AG20443 (cell line): Measurements from ENCODE around the gene MYPN.
"Not testable (repeated sequence)": the region's sequence is repeated elsewhere in the genome, so short reads cannot be mapped to it uniquely, and the experiment has no call there.

Experiments used
- DNase-seq: peaks from one replicate; pipeline ENCODE4 v3.0.0; 2012; ENCODE audit warnings: low spot score, mixed read lengths

MYPN gene

GRCh38 chr10:68109331-68109730, at the start of gene MYPN:
Gene MYPN (plus strand): TSS chr10:68109488. CDS start chr10:68121439, 11,951 bp downstream.
- DNase-seq = no peak

DNA sequence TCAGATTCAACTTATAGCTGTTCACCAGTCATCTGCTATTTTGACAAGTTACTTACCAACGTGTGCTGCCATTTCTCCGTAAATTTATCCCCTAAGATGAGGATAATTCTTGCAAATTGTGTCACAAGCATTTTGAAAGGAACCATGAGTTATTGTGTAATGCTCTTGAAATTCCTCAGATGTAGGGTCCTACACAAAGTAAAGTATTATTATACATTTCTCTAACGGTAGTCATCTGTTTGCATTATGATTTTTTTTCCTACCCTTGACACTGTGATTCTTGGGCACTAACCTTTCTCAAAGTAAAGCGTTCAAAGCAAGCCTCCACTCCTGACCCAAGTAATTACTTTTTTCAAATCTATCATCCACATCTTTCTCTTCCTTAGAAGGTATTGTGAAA, 42.3 kb upstream of the MYPN start:
- DNase-seq = no peak

GRCh38 chr10:68067508-68067907, 41.8 kb upstream of the MYPN start:
- no peak for DNase-seq

DNA sequence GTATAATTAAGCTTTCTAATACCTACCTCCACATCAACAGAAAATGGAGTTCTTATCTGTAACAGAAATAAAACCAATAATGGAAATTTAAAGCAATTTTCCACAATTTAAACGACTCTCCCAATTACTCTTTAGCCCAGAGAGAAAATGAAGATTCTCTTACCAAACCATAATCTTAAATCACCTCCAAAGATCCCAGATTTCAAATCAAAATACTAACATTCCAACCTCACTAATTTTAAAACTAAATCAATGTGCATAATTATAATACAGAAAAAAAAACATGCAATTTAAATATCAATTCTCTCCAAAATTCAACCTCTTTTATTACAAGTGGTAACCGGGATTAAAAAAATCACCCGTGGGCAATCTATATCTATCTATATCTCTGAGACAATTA, 35.7 kb upstream of the MYPN start:
- DNase-seq = no peak

- DNase-seq = no peak
Measured at GRCh38 chr10:68074031-68074774, 35.1 kb upstream of the MYPN start.

DNA sequence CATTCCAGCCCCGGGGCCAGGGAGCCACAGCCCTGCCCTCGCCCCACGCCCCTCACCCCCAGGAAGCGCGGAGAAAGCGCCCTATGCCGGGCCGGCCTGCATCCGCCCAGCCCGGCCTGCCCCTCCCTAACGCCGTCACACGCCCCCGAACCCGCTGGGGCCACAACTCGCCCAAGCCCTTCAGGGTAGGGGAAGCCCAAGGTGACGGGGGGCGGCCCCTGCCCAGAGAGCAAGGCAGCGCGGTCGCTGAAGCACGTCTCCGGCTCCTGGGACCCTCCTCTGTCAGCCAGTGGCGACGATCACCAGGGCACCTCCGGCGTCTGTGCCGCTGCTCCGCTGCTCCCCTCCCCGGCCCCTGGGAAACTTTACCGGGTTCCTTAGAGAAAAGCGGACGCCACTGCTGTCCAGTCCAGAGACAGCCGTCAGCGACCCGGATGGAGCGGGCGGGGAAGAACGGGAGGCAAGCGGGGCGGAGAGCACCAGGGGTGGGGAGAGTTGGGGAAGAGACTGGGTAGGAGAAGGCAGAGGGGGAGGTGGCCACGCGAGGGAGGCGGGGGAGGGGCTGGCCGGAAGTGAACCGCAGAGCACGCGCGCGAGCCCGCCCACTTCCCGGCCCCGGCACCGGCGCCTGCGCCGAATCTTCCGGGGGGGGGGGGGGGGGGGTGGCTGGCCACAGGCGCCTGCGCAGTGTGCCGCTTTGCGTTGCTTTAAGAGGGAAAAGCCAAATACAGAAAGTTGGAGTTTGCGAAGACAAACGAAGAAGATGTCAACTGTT, 34.3 kb upstream of the MYPN start, which contains the start of gene HERC4:
Gene HERC4 (minus strand): TSS at position 509 of the 775 bp plus-strand sequence. CDS start 2,175 bp downstream, outside the sequence.
- peak; percentile 100 for DNase-seq

DNA sequence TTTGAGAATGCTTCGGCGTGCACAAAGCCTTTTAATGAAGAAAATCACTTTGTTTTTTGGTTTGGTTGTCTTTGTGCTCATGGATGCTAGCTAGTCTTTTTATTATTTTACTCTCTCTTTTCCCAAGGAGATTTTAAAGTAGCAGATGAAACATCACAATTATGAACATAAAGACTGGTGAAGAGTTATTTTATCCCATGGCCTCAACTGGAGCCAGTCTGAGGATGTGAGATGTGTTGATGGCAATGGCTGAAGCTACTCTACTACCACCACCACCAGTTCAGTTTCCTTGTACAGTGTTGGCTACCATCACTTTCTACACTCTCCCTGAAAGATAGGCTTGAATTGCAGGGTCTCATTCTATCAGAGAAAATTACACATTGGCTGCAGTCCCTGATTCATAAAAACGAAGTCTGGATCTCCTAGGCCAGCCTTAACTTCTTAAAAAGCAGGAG, 33.7 kb upstream of the MYPN start:
- DNase-seq = no peak

DNA sequence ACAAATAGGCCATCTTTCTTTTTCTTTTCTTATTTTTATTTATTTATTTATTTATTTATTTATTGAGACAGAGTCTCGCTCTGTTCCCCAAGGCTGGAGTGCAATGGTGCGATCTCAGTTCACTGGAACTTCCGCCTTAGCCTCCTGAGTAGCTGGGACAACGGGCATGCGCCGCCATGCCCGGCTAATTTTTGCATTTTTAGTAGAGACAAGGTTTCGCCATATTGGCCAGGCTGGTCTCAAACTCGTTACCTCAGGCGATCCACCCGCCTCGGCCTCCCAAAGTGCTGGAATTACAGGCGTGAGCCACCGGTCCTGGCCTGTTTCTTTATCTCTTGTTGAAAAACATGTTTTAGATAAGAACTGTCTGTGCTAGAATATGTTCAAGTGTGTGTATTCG, 33.2 kb upstream of the MYPN start:
- DNase-seq = not testable (repeated sequence)

GRCh38 chr10:68077026-68077425, 32.3 kb upstream of the MYPN start:
- no peak for DNase-seq

DNA sequence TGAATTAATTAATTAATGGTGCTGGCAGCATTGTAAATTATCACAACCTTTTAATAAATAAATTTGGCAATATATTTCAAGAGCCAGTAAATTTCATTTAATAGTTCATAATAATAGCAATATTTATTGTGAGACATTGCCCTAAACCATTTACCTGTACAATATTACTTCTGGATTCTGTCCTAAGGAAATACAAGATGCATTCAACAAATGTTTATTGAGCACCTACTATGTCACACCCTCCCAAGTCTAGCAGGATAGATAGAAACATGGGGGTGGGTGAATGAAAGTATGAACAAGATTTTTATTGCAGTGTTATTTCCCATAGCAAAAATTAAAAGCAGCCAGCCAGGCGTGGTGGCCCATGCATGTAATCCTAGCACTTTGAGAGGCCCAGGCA, 29.9 kb upstream of the MYPN start:
- no peak for DNase-seq

DNA sequence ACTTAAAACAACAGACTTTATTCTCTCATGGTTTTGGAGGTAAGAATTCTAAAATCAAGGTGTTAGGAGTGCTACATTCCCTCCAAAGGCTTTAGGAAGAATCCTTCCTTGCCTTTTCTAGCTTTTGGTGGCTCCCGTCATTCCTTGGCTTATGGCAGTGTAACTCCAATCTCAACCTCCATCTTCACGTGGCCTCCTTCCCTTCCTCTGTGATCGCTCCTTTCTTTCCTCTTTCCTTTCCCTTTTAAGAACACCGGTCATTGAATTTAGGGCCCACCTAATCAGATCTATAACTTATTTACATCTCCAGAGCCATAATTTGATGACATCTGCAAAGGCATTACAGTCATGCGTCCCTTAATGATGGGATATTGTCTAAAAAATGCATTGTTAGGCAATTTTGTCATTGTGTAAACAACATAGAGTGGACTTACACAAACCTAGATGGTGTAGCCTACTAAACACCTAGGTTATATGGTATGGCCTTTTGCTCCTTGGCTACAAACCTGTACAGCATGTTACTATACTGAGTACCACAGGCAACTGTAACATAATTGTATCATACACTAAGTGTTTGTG, 28.3 kb upstream of the MYPN start:
- DNase-seq = no peak

GRCh38 chr10:68081916-68082315, 27.4 kb upstream of the MYPN start:
- no peak for DNase-seq

GRCh38 chr10:68082872-68083271, 26.4 kb upstream of the MYPN start:
- peak; percentile 40 for DNase-seq

DNA sequence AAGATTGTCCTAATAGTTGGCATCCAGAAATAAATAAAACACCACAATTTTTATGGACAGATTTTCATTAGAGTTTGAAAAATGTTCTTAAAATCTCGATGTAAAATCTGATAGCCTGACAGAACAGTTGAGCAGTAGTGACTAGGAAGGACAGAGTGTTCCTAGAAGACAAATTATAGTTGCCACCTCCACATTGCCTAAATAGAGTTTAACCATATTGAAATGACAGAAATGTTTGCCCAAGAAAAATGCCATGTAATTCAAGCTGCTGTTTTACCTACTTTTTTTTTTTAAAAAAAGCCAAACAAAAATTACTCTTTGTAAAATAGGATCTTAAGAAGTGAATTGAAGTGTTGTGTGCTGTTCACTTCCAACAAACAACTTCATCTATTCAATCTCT, 25.3 kb upstream of the MYPN start:
- DNase-seq = no peak

DNA sequence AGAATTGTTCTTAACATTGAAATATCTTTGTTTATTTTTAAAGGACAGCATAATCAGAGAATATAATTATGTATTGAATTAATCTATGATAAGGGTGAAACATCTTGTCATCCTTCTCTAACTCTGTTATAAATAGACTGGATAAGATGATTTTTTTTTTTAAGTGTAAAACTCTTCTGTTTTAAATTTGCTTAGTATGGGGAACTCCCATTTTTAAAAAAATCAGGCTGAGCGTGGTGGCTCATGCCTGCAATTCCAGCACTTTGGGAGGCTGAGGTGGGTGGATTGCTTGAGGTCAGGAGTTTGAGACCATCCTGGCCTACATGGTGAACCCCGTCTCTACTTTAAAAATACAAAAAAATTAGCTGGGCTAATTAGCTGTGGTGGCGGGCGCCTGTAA, 24.8 kb upstream of the MYPN start:
- no peak for DNase-seq

DNA sequence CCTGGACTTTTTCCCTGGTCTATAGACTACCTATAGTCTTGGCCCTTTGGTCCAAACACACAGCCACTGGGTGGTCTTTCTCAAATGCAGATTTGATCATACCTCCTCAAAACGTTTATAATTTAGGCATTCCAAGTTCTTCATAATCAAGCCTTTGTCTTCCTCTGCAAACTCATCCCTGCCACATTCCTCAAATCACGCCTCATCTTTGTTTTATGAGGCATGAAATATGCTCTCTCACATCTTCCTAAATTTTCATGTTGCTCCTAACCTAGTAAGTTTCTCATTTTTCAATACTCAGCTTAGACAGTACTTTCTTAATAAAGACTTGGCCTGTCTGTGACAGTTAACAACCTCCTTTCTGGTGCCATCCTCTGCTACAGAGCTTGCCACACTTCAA, 23.3 kb upstream of the MYPN start:
- DNase-seq = no peak

GRCh38 chr10:68086910-68087684, 22.2 kb upstream of the MYPN start:
- no peak for DNase-seq

DNA sequence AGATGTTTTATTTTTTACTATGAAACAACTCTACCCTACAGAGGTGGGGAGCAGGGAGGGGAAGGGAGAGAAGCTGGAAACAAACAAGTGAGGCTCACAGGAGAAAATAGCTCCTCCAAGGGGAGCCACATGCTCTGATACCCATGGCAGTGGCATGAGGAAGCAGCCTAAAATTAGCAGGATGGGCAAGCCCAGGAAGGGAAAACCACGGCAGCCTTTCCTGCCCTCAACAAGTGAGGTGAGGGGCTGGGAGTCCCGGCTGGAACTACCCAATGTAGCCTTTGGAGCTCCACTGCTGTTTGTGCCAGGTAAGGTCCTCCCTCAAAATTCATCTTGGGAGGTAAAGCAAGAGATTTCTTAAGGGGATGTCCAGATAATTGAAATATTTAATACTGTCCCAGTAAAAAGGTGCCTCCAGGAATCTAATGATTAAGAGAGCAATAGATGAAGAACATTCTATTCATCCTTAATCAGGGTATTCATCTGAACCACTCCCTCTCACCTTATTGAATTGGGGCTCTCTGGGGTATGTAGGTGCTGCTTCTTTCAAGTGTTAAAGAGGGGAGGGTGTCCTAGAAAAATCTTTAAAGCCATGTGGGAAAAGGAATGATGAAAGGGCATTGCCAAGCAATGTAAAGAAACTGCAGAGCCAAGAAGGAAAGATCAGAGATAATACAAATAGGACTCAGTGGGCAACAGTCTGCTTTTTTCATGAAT, 21.4 kb upstream of the MYPN start:
- DNase-seq = no peak

DNA sequence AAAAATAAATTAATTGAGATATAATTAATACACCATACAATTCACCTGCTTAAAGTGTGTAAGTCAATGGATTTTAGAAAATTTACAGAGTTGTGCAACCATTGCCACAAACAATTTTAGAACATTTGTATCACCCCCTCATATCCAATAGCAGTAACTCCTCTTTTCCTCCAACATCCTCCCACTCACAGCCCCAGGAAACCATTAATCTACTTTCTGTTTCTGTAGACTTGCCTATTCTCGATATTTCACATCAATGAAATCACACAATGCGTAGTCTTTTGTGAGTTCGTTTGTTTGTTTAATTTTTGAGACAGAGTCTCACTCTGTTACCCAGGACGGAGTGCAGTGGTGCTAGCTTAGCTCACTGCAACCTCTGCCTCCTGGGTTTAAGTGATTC, 20.5 kb upstream of the MYPN start:
- no peak for DNase-seq

DNA sequence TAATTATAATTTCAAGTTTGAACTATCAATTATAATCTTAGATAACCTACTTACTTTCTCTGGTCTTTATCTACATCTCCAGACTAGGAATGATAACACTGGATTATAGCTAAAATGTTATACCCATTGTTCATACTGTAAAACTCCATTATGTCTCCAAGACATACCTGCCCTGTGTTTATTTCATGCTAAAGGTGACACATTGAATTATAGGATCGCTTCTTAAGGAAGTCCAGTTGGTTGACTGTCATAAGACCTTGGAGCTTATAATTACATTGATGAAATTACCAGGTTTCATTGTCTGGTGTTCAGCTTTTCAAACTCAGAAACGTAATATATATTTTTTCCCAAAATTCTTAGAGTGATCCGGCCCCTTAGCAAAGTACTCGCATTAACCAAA, 18.7 kb upstream of the MYPN start:
- no peak for DNase-seq

DNA sequence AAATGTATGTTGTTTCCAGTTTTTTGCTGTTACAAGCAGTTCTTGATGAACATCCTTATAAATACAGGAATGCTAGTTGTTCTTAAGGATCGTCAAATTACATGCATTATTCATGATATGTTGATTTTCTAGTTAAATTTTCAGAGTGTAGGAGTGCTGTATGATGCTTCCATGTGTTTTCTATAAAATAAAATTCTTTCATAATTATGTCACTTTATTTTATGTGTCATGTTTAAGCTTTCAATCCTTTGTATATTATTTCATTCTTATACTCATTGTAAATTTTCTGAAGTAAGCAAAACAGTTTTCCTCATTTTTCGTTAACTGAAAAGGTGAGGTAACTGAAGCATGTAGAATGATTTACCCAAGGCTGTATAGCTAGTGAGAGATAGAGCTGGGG, 16.8 kb upstream of the MYPN start:
- no peak for DNase-seq

DNA sequence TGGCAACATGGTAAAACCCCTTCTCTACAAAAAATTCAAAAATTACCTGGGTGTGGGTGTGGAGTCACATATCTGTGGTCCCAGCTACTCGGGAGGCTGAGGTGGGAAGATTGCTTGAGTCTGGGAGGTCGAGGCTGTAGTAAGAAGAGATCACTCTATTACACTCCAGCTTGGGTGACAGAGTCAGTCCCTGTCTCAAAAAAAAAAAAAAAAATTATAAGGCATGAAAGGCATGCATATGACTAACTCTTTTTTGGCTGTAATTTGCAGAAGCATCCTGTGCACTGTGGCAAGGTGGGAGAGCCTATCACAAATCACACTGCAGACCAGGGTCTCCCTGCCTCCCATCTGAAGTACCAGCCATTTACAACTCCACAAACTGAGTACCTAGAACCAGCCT, 14.1 kb upstream of the MYPN start:
- peak; percentile 48 for DNase-seq
